GM12891 (cell line): ENCODE results near the gene C17orf100. TPM values are rescaled to one million over a fixed set of nuclear protein-coding genes. Genes with fewer than 3 reads are reported as not detected.
A peak's percentile ranks its signal among the peaks of the same experiment; 100 is the strongest.

Experiments
- DNase-seq: peaks from one replicate; pipeline ENCODE4 v3.0.0; 2011; ENCODE audit warnings: low spot score; ENCODE audit not compliant: insufficient read length
- FAIRE-seq: peaks from 2 replicates; lab custom pipeline; 2011; peaks lifted over from hg19 to GRCh38; lab: Jason Lieb, UNC
- PAX5 ChIP-seq: IDR thresholded peaks from 2 replicates; pipeline ENCODE4 v1.6.1; 2011; ENCODE audit warnings: low read length, moderate library complexity, mild to moderate bottlenecking; ENCODE audit not compliant: insufficient read depth, severe bottlenecking
- POLR2A ChIP-seq: IDR thresholded peaks from 2 replicates; pipeline ENCODE4 v1.6.1; 2011; ENCODE audit warnings: low read depth, low read length, control low read depth
- POLR2AphosphoS5 ChIP-seq: IDR thresholded peaks from 2 replicates; pipeline ENCODE4 v1.6.1; 2011; ENCODE audit warnings: low read depth, low read length, control low read depth
- POU2F2 ChIP-seq: IDR thresholded peaks from 2 replicates; pipeline ENCODE4 v1.6.1; 2011; ENCODE audit warnings: low read depth, mild to moderate bottlenecking, control low read depth, low read length, moderate library complexity
- SPI1 ChIP-seq: IDR thresholded peaks from 2 replicates; pipeline ENCODE4 v1.6.1; 2011; ENCODE audit warnings: low read depth, low read length, control low read depth
- TAF1 ChIP-seq: IDR thresholded peaks from 2 replicates; pipeline ENCODE4 v1.6.1; 2011; ENCODE audit warnings: low read depth, low read length, control low read depth
- polyA plus RNA-seq: library from polyadenylated mRNA; unstranded; fragments of >200 nt; gene quantifications from one replicate; pipeline ENCODE4 v1.2.1, GENCODE V29; 2012; ENCODE audit warnings: low read depth, missing spikeins, inconsistent platforms; ENCODE audit not compliant: missing spikeins

Gene C17orf100
- 2.9 TPM for polyA plus RNA-seq

GRCh38 chr17:6651354-6651918 lies at the start of gene C17orf100, which contains the start of gene MED31:
C17orf100 (plus strand) TSS chr17:6651762; CDS start chr17:6651914, 152 bp downstream.
MED31 (minus strand) TSS chr17:6651605; CDS start chr17:6651528, 77 bp downstream.
- DNase-seq (peak; percentile 94), FAIRE-seq (peak; percentile 91)
- TF ChIP-seq SPI1, result no peak
- TF ChIP-seq PAX5, result no peak
- TF ChIP-seq POLR2AphosphoS5, result peak; percentile 51
- peak; percentile 55 for TF ChIP-seq POLR2A
- TF ChIP-seq POU2F2, result peak; percentile 13; the same call in 1 of the 2 replicates
- peak; percentile 60; the same call in 1 of the 2 replicates for TF ChIP-seq TAF1

- DNase-seq (no peak), FAIRE-seq (no peak)
- TF ChIP-seq POU2F2, result no peak
Measured at GRCh38 chr17:6602141-6602540, 49.4 kb upstream of the C17orf100 start.

- FAIRE-seq (no peak), DNase-seq (no peak)
- TF ChIP-seq SPI1, result no peak
- no peak for TF ChIP-seq POU2F2
- no peak for TF ChIP-seq POLR2AphosphoS5
- TF ChIP-seq PAX5, result no peak
- no peak for TF ChIP-seq TAF1
- TF ChIP-seq POLR2A, result no peak
Measured at GRCh38 chr17:6603744-6604325, 47.7 kb upstream of the C17orf100 start.

- FAIRE-seq (no peak), DNase-seq (no peak)
- TF ChIP-seq POLR2A (no peak), SPI1 (no peak), POU2F2 (no peak), POLR2AphosphoS5 (no peak), TAF1 (no peak), PAX5 (no peak)
Measured at GRCh38 chr17:6605142-6605541, 46.4 kb upstream of the C17orf100 start.

- FAIRE-seq, result no peak
- TF ChIP-seq TAF1 (no peak), SPI1 (no peak), POLR2AphosphoS5 (no peak), POU2F2 (no peak)
Measured at GRCh38 chr17:6608321-6608720, 43.2 kb upstream of the C17orf100 start.

GRCh38 chr17:6610011-6610410 lies 41.6 kb upstream of the C17orf100 start:
- FAIRE-seq, result no peak
- DNase-seq, result no peak
- TF ChIP-seq POLR2A (no peak), TAF1 (no peak), SPI1 (no peak), POLR2AphosphoS5 (no peak), PAX5 (no peak), POU2F2 (no peak)

More at GRCh38 chr17:6608321-6608720, 43.2 kb upstream of the C17orf100 start:
- DNase-seq, result no peak

GRCh38 chr17:6611231-6611630 lies 40.3 kb upstream of the C17orf100 start:
- no peak for FAIRE-seq
- DNase-seq, result no peak

GRCh38 chr17:6623941-6624340 lies 27.6 kb upstream of the C17orf100 start:
- TF ChIP-seq PAX5 (no peak), SPI1 (no peak), TAF1 (no peak), POLR2A (no peak), POLR2AphosphoS5 (no peak), POU2F2 (no peak)
- DNase-seq (no peak), FAIRE-seq (no peak)

More at GRCh38 chr17:6611231-6611630, 40.3 kb upstream of the C17orf100 start:
- TF ChIP-seq TAF1 (no peak), POLR2AphosphoS5 (no peak), PAX5 (no peak), POU2F2 (no peak), POLR2A (no peak), SPI1 (no peak)

GRCh38 chr17:6626616-6627015 lies 24.9 kb upstream of the C17orf100 start:
- TF ChIP-seq POLR2A, result no peak
- no peak for TF ChIP-seq PAX5
- no peak for TF ChIP-seq SPI1
- TF ChIP-seq POLR2AphosphoS5, result no peak
- no peak for TF ChIP-seq TAF1
- TF ChIP-seq POU2F2, result no peak
- DNase-seq, result no peak
- no peak for FAIRE-seq

GRCh38 chr17:6627019-6627418 lies 24.5 kb upstream of the C17orf100 start:
- FAIRE-seq (no peak), DNase-seq (no peak)
- no peak for TF ChIP-seq TAF1
- TF ChIP-seq POLR2AphosphoS5, result no peak
- TF ChIP-seq PAX5, result no peak
- no peak for TF ChIP-seq SPI1
- TF ChIP-seq POLR2A, result no peak
- no peak for TF ChIP-seq POU2F2
